Skin of body (tissue), 1 donor: Measurements from ENCODE around the gene NKG7. TPM values are rescaled to one million over a fixed set of nuclear protein-coding genes. Genes with fewer than 3 reads are reported as not detected.

ENCODE experiments used
- total RNA-seq: library from RNA; depleted of rRNA; stranded (reverse); fragments of >200 nt; gene quantifications from one replicate; pipeline ENCODE4 v1.2.3, GENCODE V29; 2014

NKG7 gene
- total RNA-seq, 1 donor from 2014 or later: 7.5 TPM

Other genes with a start within 250 kb of the NKG7 start
- 3.1 TPM for gene SIGLEC9, start 247.7 kb downstream of the NKG7 start, total RNA-seq
- 0.49 TPM for gene SIGLEC7, start 230.4 kb downstream of the NKG7 start, total RNA-seq
- 4.5 TPM for gene CD33, start 147.6 kb downstream of the NKG7 start, total RNA-seq
- not detected for gene SIGLECL1, start 121.6 kb downstream of the NKG7 start, total RNA-seq
- not detected for gene IGLON5, start 61.0 kb downstream of the NKG7 start, total RNA-seq
- 2.3 TPM for gene VSIG10L, start 30.5 kb downstream of the NKG7 start, total RNA-seq
- 40.7 TPM for gene ETFB, start 6.3 kb downstream of the NKG7 start, total RNA-seq
- not detected for gene CLDND2, start 3.7 kb downstream of the NKG7 start, total RNA-seq
- gene LIM2, start 15.3 kb upstream of the NKG7 start, total RNA-seq: not detected
- not detected for gene C19orf84, start 17.9 kb upstream of the NKG7 start, total RNA-seq
- gene SIGLEC10, start 45.0 kb upstream of the NKG7 start, total RNA-seq: 1.7 TPM
- gene SIGLEC8, start 85.8 kb upstream of the NKG7 start, total RNA-seq: 0.59 TPM
- not detected for gene CEACAM18, start 105.9 kb upstream of the NKG7 start, total RNA-seq
- not detected for gene SIGLEC12, start 129.1 kb upstream of the NKG7 start, total RNA-seq
- 1.6 TPM for gene SIGLEC6, start 159.0 kb upstream of the NKG7 start, total RNA-seq
- 4.8 TPM for gene ZNF175, start 198.6 kb upstream of the NKG7 start, total RNA-seq